ENCODE results near the gene AP3B1.
"Not testable (repeated sequence)": the region's sequence is repeated elsewhere in the genome, so short reads cannot be mapped to it uniquely, and the experiment has no call there.

Gene AP3B1

GRCh38 chr5:78060421-78060820, 234.1 kb downstream of the AP3B1 start:
- no peak for DNase-seq

GRCh38 chr5:78058625-78059024, 235.9 kb downstream of the AP3B1 start:
- no peak for DNase-seq

GRCh38 chr5:78056901-78057514, 237.5 kb downstream of the AP3B1 start:
- DNase-seq: no peak

- DNase-seq: no peak
Measured at GRCh38 chr5:78056053-78056452, 238.4 kb downstream of the AP3B1 start.

- DNase-seq: no peak
Measured at GRCh38 chr5:78050888-78051287, 243.6 kb downstream of the AP3B1 start.

- DNase-seq: not testable (repeated sequence)
Measured at GRCh38 chr5:78046823-78047222, 247.7 kb downstream of the AP3B1 start.

- no peak for DNase-seq
Measured at GRCh38 chr5:78046006-78046405, 248.5 kb downstream of the AP3B1 start.

GRCh38 chr5:78041805-78042204, 252.7 kb downstream of the AP3B1 start:
- no peak for DNase-seq

- no peak for DNase-seq
Measured at GRCh38 chr5:78025540-78025939, 269.0 kb downstream of the AP3B1 start.

GRCh38 chr5:78019744-78020143, 274.8 kb downstream of the AP3B1 start:
- DNase-seq: no peak

GRCh38 chr5:78016863-78017529, 277.5 kb downstream of the AP3B1 start:
- no peak for DNase-seq

- DNase-seq: no peak
Measured at GRCh38 chr5:78009937-78010527, 284.5 kb downstream of the AP3B1 start.

GRCh38 chr5:78008356-78008967, 286.0 kb downstream of the AP3B1 start:
- no peak for DNase-seq

- DNase-seq: no peak
Measured at GRCh38 chr5:78007233-78007632, 287.3 kb downstream of the AP3B1 start.

GRCh38 chr5:78006449-78006848, 288.0 kb downstream of the AP3B1 start:
- no peak for DNase-seq

- no peak for DNase-seq
Measured at GRCh38 chr5:78005021-78005785, 289.3 kb downstream of the AP3B1 start.

GRCh38 chr5:78004559-78004958, 289.9 kb downstream of the AP3B1 start:
- DNase-seq: no peak

GRCh38 chr5:78003919-78004318, 290.6 kb downstream of the AP3B1 start:
- no peak for DNase-seq

GRCh38 chr5:78003450-78003849, 291.0 kb downstream of the AP3B1 start:
- no peak for DNase-seq

GRCh38 chr5:78002690-78003089, 291.8 kb downstream of the AP3B1 start:
- DNase-seq: no peak

GRCh38 chr5:78001197-78001596, 293.3 kb downstream of the AP3B1 start:
- DNase-seq: no peak

GRCh38 chr5:78000191-78000590, 294.3 kb downstream of the AP3B1 start:
- DNase-seq: no peak

GRCh38 chr5:77999399-77999798, 295.1 kb downstream of the AP3B1 start:
- DNase-seq: no peak

Measured in NCI-H2171 (cell line).